ENCODE data around the gene TM9SF4.

Gene TM9SF4

GRCh38 chr20:32199006-32199405, 89.5 kb downstream of the TM9SF4 start:
- H3K4me3 ChIP-seq (ENCODE audit: control insufficient read depth, low read depth, low read length) = no peak overlapping the region
- DNase-seq (ENCODE audit: low read depth) = no peak
- no peak for TF ChIP-seq CTCF (IDR thresholded peaks at IDR 0.05; ENCODE audit: control insufficient read depth, insufficient read depth, low read depth, low read length, missing control alignments)

GRCh38 chr20:32201296-32201976, 91.9 kb downstream of the TM9SF4 start:
- no peak for TF ChIP-seq CTCF (IDR thresholded peaks at IDR 0.05; ENCODE audit: control insufficient read depth, insufficient read depth, low read depth, low read length, missing control alignments)
- DNase-seq (ENCODE audit: low read depth) = no peak
- H3K4me3 ChIP-seq (ENCODE audit: control insufficient read depth, low read depth, low read length) = no peak overlapping the region

- no peak for DNase-seq (ENCODE audit: low read depth)
- no peak overlapping the region for H3K4me3 ChIP-seq (ENCODE audit: control insufficient read depth, low read depth, low read length)
- TF ChIP-seq CTCF (IDR thresholded peaks at IDR 0.05; ENCODE audit: control insufficient read depth, insufficient read depth, low read depth, low read length, missing control alignments) = no peak
These were observed 92.5 kb downstream of the TM9SF4 start for GRCh38 chr20:32201977-32202363.

GRCh38 chr20:32203356-32204204, 94.1 kb downstream of the TM9SF4 start:
- H3K4me3 ChIP-seq (ENCODE audit: control insufficient read depth, low read depth, low read length) = no peak overlapping the region
- no peak for DNase-seq (ENCODE audit: low read depth)
- TF ChIP-seq CTCF (IDR thresholded peaks at IDR 0.05; ENCODE audit: control insufficient read depth, insufficient read depth, low read depth, low read length, missing control alignments) = no peak

GRCh38 chr20:32204205-32205109, 94.9 kb downstream of the TM9SF4 start:
- no peak for TF ChIP-seq CTCF (IDR thresholded peaks at IDR 0.05; ENCODE audit: control insufficient read depth, insufficient read depth, low read depth, low read length, missing control alignments)
- no peak for DNase-seq (ENCODE audit: low read depth)
- no peak overlapping the region for H3K4me3 ChIP-seq (ENCODE audit: control insufficient read depth, low read depth, low read length)

- no peak for DNase-seq (ENCODE audit: low read depth)
- no peak overlapping the region for H3K4me3 ChIP-seq (ENCODE audit: control insufficient read depth, low read depth, low read length)
- no peak for TF ChIP-seq CTCF (IDR thresholded peaks at IDR 0.05; ENCODE audit: control insufficient read depth, insufficient read depth, low read depth, low read length, missing control alignments)
These were observed 95.8 kb downstream of the TM9SF4 start for GRCh38 chr20:32205110-32205842.
